WI38 (cell line): Measurements from ENCODE around the gene BCOR.

ENCODE experiments used
- H3K4me3 ChIP-seq: 2 replicates; pipeline ENCODE4 v1.5.1; 2011; ENCODE audit warnings: low read depth, mild to moderate bottlenecking, control low read depth, low read length
- TF ChIP-seq, protein P1 (sequence below): IDR thresholded peaks from 2 replicates; pipeline ENCODE4 v1.5.1; 2012; ENCODE audit warnings: low read depth, mild to moderate bottlenecking, control low read depth, low read length

BCOR gene

DNA sequence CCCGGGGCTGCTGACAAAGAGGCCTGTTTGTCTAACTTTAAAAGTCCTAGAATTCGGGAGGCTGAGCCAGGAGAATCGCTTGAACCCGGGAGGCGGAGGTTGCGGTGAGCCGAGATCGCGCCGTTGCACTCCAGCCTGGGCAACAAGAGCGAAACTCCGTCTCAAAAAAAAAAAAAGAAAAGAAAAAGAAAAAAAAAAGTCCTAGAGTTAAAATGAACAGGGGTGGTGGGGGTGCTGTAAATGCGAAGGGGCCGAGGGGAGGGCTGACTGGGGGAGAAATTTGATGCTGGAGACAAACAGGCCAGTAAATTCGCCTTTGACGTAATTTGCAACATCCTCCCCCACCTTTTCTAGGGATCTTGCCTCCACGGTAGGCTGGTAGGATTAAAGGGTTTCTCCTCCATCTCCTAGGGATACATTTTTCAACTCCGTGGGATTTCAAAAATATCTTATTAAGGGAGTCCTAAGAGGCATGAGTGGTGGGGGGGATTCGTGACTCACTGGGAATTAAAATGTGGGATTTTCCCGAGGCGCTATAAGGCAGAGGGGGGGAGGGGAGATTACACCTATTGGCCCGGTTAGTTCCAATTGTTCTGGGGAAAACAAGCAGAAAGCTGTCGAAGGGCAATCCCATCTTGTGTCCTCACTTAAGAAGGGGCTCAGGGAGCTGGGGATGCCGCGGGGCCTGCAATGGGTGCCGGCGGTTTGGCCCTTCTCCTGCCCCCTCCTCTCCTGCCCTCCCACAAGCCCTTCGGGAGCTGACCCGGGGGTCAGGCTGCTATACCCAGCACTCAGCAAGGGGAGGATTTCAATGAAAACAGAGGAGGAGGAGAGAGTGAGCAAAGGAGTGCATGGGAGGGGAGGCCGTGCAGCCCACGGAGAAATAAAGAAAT lies 3.0 kb upstream of the BCOR start:
- TF ChIP-seq, protein P1, sequence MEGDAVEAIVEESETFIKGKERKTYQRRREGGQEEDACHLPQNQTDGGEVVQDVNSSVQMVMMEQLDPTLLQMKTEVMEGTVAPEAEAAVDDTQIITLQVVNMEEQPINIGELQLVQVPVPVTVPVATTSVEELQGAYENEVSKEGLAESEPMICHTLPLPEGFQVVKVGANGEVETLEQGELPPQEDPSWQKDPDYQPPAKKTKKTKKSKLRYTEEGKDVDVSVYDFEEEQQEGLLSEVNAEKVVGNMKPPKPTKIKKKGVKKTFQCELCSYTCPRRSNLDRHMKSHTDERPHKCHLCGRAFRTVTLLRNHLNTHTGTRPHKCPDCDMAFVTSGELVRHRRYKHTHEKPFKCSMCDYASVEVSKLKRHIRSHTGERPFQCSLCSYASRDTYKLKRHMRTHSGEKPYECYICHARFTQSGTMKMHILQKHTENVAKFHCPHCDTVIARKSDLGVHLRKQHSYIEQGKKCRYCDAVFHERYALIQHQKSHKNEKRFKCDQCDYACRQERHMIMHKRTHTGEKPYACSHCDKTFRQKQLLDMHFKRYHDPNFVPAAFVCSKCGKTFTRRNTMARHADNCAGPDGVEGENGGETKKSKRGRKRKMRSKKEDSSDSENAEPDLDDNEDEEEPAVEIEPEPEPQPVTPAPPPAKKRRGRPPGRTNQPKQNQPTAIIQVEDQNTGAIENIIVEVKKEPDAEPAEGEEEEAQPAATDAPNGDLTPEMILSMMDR: no peak
- H3K4me3 ChIP-seq: no peak overlapping the region

DNA sequence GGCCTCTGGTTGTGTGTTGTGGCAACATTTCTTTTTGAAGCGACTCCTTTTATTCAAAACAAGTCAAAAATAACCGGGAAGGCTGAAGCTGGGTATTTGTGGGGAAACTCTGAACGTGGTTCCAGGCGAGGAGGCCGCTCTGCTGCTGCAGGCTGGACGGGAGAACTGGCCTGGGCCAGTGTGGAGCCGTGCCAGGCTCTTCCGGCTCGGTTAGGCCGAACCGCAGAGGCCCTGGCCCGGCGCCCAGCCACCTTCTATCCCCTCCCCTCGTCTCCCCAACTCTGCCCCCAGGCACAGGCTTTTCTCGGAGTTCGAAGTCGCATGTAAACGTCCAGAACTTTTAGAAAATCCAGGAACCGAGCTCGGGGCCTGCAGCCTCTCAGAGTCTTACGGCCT lies 2.4 kb upstream of the BCOR start:
- TF ChIP-seq, protein P1: no peak
- no peak overlapping the region for H3K4me3 ChIP-seq

DNA sequence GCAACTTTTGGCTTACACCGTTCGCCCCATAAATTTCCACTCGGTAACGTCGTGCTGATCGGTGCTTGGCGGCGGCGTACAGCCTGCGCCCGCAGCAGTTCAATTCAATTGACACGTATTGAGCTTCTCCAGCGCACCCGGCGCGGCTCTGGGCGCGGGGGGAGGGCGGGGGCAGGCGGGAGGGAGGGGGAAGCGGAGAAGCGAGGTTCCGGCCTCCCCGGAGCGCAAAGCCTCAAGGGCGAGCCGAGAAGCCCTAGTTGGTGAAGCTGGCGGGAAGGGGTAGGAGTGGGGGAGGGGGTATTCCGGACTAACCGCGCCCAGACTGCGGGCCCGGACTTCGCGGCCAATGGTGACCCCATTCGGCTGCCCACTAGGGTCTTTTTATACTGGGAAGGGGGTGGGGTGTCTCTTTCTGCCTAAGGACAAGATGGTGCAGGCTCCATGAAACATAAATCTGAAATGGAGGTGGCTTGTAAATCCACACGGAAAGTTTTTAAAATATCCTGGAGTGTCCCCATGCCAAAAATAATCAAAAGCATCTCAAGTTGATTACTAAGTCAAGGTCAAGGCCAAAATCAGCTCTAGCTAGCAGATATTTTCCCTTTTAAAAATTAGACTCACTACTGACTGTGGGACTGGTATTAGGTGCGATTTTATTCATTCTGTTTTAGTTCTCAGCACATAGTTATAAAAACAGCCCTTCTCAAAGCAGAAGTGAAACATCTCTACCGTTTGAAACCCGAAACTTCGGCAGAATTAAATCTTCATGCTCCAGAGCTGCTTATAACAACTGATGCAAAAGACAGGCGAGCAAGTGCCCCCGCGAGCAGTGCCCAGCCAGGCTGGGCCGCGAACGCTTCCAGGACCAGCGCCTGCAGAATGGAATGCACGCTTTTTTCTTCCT lies 1.5 kb upstream of the BCOR start:
- TF ChIP-seq, protein P1: no peak
- peak overlapping the region; percentile 59 for H3K4me3 ChIP-seq

DNA sequence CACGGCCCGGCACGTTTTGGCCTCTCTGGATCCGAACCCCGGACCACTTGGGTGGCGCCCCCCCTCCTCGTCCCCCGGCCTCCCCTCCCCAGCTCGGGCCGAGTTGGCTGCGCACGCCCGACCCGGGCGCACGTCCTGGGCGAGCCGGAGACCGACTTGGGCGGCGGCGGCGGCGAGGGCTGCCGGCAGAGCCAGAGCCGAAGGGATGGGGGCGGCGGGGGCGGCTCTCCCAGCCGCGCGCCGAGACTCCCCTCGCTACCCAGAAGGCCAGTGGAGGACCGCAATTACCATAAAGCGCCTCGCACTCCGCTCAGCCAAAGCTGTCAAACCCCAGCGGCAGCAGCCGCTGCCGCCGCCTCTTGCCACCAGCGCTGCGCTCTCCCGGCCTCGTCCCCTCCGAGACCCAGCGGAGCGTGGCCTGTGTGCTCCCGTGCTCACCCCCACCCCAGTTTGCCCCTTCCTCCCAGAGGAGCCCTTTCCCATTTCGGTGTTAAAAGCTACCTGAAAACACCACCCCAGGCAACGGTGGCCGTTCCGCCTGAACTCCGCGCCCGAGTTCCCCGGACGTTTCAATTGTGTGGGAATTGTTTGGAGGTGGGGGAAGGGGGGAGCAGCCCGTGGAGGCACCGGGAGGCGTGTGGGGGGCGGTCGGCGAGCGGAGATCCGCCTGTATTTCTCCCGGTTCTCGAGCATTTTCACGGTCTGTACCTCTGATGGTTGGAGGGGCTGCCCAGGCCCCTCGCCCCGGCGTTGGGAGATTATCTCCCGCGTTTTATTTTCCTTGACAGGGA lies 701 bp upstream of the BCOR start:
- TF ChIP-seq, protein P1: no peak

DNA sequence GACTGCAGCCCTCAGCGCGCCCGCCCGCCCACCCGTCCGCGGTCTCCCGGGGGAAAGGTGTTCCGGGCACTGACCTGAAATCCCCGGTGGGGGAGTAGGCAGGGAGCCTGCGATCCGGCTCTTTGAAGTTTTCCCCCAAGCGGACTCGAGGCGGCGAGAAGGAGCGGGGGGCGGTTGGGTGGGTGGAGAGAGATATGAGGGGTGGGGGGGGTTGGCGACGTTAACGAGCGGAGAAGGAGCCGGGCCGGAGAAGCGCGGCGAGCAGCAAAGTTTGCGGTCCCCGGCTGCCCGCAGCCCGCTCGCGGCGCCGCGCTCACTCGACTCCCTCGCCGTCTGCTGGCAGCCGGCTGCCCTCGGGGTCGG lies 636 bp downstream of the BCOR start:
- TF ChIP-seq, protein P1: no peak
- H3K4me3 ChIP-seq: peak overlapping the region; percentile 63

More for the DNA sequence above, 701 bp upstream of the BCOR start:
- H3K4me3 ChIP-seq: peak overlapping the region; percentile 59

DNA sequence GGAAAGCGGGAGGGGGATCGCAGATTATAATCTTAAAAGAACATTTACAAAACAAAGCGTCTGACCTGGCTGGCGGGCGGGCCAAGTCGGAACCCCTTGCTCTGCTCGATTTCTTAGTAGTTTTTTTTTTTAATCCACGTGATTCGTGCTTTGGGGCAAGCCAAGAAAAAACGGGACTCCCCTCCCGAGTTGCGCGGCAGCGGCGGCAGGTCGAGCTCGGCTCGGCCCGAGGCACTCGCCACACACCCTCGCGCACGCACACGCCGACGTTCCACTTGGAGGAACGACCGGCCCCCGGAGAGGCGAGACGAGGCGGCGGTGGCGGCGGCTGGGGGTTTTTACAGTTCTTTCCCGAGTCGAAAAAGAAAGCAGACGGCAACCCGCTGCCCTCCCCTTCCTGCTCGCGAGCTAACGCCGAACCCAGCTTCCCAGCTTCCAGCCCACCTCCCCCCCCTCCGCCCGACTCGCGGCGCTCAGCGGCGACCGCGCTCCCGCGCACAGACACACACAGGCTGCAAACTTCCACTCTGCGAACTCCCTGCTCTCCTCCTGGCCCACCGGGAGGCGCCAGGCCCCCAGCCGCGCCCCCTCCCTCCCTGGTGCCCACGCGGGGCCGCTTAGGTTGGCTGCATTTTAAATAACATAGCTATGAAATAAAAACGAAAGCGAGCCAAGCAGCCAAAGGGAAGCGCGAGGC lies 1.2 kb downstream of the BCOR start:
- TF ChIP-seq, protein P1: no peak
- H3K4me3 ChIP-seq: peak overlapping the region; percentile 63
